Mesothelial cell of epicardium (in vitro differentiated cells): ENCODE measurements around the gene ATOSB. TPM values are rescaled to one million over a fixed set of nuclear protein-coding genes. Genes with fewer than 3 reads are reported as not detected.

Source experiments
- DNase-seq, 2 experiments: peaks; one replicate each; pipeline ENCODE4 v3.0.0; 2021; ENCODE audit warnings: low spot score in 2 of 2; ENCODE audit not compliant: unreplicated experiment in 2 of 2
- H3K27ac Mint-ChIP-seq: 2 replicates; pipeline ENCODE4 v1.8.0; 2021; ENCODE audit warnings: mixed read lengths
- H3K27me3 Mint-ChIP-seq: 2 replicates; pipeline ENCODE4 v1.8.0; 2021; ENCODE audit warnings: low read depth, mixed read lengths
- H3K36me3 Mint-ChIP-seq: 2 replicates; pipeline ENCODE4 v1.8.0; 2021; ENCODE audit warnings: mixed read lengths
- H3K4me1 Mint-ChIP-seq: 2 replicates; pipeline ENCODE4 v1.8.0; 2021; ENCODE audit warnings: mixed read lengths
- H3K4me3 Mint-ChIP-seq: 2 replicates; pipeline ENCODE4 v1.8.0; 2021; ENCODE audit warnings: mild to moderate bottlenecking, moderate library complexity, mixed read lengths
- H3K9me3 Mint-ChIP-seq: 2 replicates; pipeline ENCODE4 v1.8.0; 2021; ENCODE audit warnings: mixed read lengths
- total RNA-seq: library from RNA; stranded (reverse); gene quantifications from 3 replicates; pipeline ENCODE4 v1.2.1, GENCODE V29; 2021
- TF ChIP-seq, protein P1 (sequence below): fragments of 200-600 bp; sonication (generic); IDR thresholded peaks from one replicate; pipeline ENCODE4 v1.5.0; 2021; ENCODE audit warnings: antibody characterized with exemption; ENCODE audit not compliant: unreplicated experiment

The ATOSB gene, protein sequence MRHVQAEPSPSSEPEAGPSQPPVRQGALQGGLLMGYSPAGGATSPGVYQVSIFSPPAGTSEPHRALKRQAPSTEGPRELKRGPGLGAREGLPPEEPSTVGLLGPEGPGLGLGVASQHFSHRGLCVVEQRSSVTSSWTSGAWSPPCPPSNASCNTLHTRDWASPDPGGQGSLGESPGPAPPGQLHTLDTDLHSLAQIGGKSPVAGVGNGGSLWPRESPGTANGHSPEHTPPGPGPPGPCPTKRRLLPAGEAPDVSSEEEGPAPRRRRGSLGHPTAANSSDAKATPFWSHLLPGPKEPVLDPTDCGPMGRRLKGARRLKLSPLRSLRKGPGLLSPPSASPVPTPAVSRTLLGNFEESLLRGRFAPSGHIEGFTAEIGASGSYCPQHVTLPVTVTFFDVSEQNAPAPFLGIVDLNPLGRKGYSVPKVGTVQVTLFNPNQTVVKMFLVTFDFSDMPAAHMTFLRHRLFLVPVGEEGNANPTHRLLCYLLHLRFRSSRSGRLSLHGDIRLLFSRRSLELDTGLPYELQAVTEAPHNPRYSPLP
- 19.2 to 21.7 TPM (median 21.0 TPM) in 3 replicates for total RNA-seq

DNA sequence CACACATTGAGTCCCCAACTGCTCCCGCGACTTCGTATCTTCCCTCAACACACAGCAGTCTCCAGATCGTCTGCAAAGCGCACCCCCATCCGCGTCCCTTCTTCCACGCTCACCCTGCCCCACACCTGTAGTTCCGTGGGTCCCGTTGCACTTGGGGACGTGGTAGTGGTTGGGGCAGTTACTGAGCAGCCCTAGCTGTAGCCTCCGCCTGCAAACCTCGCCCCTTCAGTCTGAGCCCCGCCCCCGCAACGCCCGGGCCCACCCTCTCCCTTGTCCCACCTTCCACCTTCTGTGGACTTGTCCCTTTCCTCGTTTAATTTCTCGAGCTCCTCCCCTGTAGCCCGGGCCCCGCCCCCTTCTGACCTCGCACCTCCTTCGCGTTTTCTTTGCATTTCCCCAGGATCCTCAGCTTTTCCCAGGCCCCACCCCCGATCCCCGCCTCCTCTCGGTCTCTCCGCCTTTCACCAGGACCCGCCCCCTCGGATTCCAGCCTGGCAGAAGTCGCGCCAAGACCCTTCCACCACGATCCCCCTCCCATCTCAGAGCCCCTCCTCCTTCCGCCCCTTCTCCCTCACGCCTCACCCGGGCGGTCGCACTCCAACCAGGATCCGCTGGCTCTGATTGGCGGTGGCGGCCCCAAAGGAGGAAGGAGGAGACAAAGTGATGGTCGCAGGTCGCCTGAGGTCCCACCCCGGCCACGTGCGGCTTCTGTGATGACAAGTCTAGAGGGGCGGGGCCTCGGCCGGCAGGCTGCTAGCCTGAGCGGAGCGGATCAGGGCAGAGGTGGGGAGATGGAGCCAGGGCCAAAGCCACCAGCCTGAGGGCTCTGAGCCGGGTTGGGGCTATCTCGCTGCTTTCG, at the start of gene ATOSB:
Gene ATOSB (minus strand): TSS at position 183 of the 859 bp plus-strand sequence. CDS start 7,588 bp downstream, outside the sequence.
- Mint-ChIP-seq H3K36me3 (peaks cover 4% of the 10 kb centered on the region), H3K27ac (peak within 1 kb of the TSS; percentile 93), H3K4me1 (peaks cover 41% of the 10 kb centered on the region), H3K9me3 (no peaks in the 10 kb centered on the region), H3K4me3 (peak within 1 kb of the TSS; percentile 95), H3K27me3 (no peaks in the 10 kb centered on the region)
- DNase-seq = peak; percentile 95 to 98
- TF ChIP-seq, protein P1, sequence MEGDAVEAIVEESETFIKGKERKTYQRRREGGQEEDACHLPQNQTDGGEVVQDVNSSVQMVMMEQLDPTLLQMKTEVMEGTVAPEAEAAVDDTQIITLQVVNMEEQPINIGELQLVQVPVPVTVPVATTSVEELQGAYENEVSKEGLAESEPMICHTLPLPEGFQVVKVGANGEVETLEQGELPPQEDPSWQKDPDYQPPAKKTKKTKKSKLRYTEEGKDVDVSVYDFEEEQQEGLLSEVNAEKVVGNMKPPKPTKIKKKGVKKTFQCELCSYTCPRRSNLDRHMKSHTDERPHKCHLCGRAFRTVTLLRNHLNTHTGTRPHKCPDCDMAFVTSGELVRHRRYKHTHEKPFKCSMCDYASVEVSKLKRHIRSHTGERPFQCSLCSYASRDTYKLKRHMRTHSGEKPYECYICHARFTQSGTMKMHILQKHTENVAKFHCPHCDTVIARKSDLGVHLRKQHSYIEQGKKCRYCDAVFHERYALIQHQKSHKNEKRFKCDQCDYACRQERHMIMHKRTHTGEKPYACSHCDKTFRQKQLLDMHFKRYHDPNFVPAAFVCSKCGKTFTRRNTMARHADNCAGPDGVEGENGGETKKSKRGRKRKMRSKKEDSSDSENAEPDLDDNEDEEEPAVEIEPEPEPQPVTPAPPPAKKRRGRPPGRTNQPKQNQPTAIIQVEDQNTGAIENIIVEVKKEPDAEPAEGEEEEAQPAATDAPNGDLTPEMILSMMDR = no peak

DNA sequence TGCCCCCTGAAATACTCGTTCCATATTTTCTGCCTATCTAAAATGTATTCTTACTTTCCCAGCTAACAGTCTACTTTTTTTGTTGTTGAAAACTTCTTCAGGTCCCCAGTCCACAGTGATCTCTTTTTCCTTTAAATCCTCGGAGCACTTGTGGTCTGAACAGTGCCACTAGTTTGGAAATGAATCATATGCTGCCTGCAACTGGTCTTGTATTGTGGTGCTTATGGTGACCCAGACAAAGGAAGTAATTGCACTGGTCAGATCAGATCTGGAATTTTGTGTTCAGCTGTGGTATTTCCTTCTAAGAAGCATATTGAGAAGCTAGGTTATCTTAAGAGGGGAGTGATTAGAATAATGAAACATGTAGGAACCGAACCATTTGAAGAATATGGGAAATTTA, 49.0 kb upstream of the ATOSB start:
- Mint-ChIP-seq H3K9me3 (no peaks in the 10 kb centered on the region), H3K27ac (peak overlapping the region; percentile 28), H3K27me3 (no peaks in the 10 kb centered on the region), H3K4me3 (no peak overlapping the region), H3K4me1 (peaks cover 29% of the 10 kb centered on the region), H3K36me3 (no peaks in the 10 kb centered on the region)
- DNase-seq = no peak
- TF ChIP-seq, protein P1 = no peak

DNA sequence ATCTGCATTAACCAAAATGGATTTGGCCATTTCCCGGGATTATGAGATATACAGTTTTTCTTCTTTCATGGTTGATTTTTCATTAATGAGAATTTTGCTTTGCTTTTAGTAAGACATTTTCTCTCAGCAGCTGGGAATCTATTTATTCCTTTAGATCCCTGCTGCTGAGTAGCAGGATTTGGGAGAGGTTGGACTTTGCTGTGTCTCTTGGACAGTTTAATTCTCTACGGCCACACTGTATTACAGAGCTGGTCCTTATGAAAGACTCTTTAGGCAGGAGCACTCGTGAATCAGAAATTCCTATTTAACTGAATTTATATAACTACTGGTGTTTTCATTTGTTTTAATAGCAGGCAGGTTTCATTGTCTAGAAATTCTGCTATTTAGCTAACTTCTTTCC, 47.8 kb upstream of the ATOSB start:
- no peaks in the 10 kb centered on the region for H3K36me3 Mint-ChIP-seq

DNA sequence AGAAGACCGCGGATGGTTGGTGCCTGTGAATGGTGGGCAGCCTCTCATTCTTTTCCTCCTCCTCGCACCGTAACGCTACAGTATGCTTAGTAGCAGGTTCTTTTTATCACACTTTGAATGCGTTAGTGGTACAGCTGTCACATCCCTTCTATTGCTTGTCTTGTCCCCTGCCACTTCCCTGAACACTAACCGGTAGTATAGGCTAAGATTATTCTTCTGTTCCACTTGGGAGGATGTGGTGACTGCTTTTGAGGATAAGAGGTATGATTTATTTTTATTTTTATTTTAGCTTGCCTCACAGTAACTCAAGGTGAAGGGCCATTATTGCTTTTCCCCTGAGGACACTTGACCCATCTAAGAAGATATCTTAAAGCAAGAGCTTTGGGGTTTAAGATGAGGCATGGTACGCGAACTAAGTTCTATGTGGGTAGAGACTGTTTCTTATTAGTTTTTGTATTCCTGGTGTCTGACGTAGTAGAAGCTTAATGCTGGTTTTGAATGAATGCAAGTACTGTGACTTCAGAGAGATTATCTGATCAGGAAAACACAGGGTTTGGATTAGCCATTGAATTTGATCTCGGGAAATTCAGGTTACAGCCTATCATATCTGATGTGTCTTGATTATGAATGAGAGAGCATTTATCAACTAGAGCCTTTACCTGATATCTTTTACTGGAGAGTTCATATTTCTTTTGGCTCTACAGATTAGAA, 47.1 kb upstream of the ATOSB start:
- Mint-ChIP-seq H3K9me3 (no peaks in the 10 kb centered on the region), H3K4me3 (peak overlapping the region; percentile 96), H3K36me3 (no peaks in the 10 kb centered on the region), H3K27ac (peak overlapping the region; percentile 97), H3K27me3 (no peaks in the 10 kb centered on the region), H3K4me1 (peaks cover 29% of the 10 kb centered on the region)
- TF ChIP-seq, protein P1 = no peak
- DNase-seq = no peak

More for the DNA sequence above, 47.8 kb upstream of the ATOSB start:
- peak overlapping the region; percentile 96 for H3K4me3 Mint-ChIP-seq
- peak overlapping the region; percentile 3 for H3K27ac Mint-ChIP-seq
- peaks cover 29% of the 10 kb centered on the region for H3K4me1 Mint-ChIP-seq
- no peak for DNase-seq
- H3K9me3 Mint-ChIP-seq = no peaks in the 10 kb centered on the region
- TF ChIP-seq, protein P1 = no peak
- H3K27me3 Mint-ChIP-seq = no peaks in the 10 kb centered on the region
